Brain microvascular endothelial cell (primary cell): ENCODE measurements around the gene SLCO3A1.
"Not testable (repeated sequence)": the region's sequence is repeated elsewhere in the genome, so short reads cannot be mapped to it uniquely, and the experiment has no call there.

ENCODE experiments used
- DNase-seq: peaks from one replicate; pipeline ENCODE4 v3.0.0-alpha.2; 2020
- H3K27ac ChIP-seq: fragments of 250-450 bp; sonication (Bioruptor Pico); 2 replicates; pipeline ENCODE4 v1.5.1; 2020; ENCODE audit warnings: mild to moderate bottlenecking, moderate library complexity
- H3K27me3 ChIP-seq: fragments of 250-450 bp; sonication (Bioruptor Pico); replicated peaks from 2 replicates; pipeline ENCODE4 v1.5.1; 2020; ENCODE audit warnings: mild to moderate bottlenecking
- H3K36me3 ChIP-seq: fragments of 250-450 bp; sonication (Bioruptor Pico); replicated peaks from 2 replicates; pipeline ENCODE4 v1.5.1; 2020; ENCODE audit warnings: mild to moderate bottlenecking
- H3K4me3 ChIP-seq: 2 replicates; pipeline ENCODE4 v1.5.1; 2011; ENCODE audit warnings: low read depth, mild to moderate bottlenecking, control low read depth, low read length, moderate library complexity
- CTCF ChIP-seq: IDR thresholded peaks from 2 replicates; pipeline ENCODE4 v1.5.1; 2011; ENCODE audit warnings: low read depth, mild to moderate bottlenecking, moderate library complexity, low read length, control low read depth, inconsistent platforms; ENCODE audit errors: missing control alignments
- in situ Hi-C: cut with HindIII; loops from 2 replicates; pipeline ENCODE4 v1.10.0; 2017; ENCODE audit warnings: low sequenced_read_pairs, low pct_ligation_motif_present

The SLCO3A1 gene

GRCh38 chr15:92062505-92062904, 209.0 kb downstream of the SLCO3A1 start:
- Histone ChIP-seq H3K36me3 (no peaks in the 10 kb centered on the region), H3K27me3 (no peaks in the 10 kb centered on the region), H3K27ac (no peak overlapping the region), H3K4me3 (no peak overlapping the region)
- in situ Hi-C loops: no loop called here
- no peak for TF ChIP-seq CTCF
- DNase-seq: no peak

- no peak overlapping the region for H3K4me3 ChIP-seq
- no peak for DNase-seq
- no peaks in the 10 kb centered on the region for H3K27me3 ChIP-seq
- no peak for TF ChIP-seq CTCF
- H3K27ac ChIP-seq: no peak overlapping the region
- in situ Hi-C loops: no loop called here
- no peaks in the 10 kb centered on the region for H3K36me3 ChIP-seq
Observed at GRCh38 chr15:92068121-92068520, 214.6 kb downstream of the SLCO3A1 start.

- TF ChIP-seq CTCF: no peak
- peak; percentile 74 for DNase-seq
- H3K27ac ChIP-seq: peak overlapping the region; percentile 7
- H3K4me3 ChIP-seq: peak overlapping the region; percentile 24
- in situ Hi-C loops: no loop called here
- H3K36me3 ChIP-seq: no peaks in the 10 kb centered on the region
- no peaks in the 10 kb centered on the region for H3K27me3 ChIP-seq
Observed at GRCh38 chr15:92069308-92070250, 216.1 kb downstream of the SLCO3A1 start.

GRCh38 chr15:92070251-92070650, 216.7 kb downstream of the SLCO3A1 start:
- DNase-seq, H3K4me3 ChIP-seq, H3K27me3 ChIP-seq, H3K36me3 ChIP-seq, in situ Hi-C loops, H3K27ac ChIP-seq: not testable (repeated sequence)

- TF ChIP-seq CTCF: no peak
- in situ Hi-C loops: no loop called here
- no peak for DNase-seq
- no peak overlapping the region for H3K4me3 ChIP-seq
- no peaks in the 10 kb centered on the region for H3K27me3 ChIP-seq
- no peak overlapping the region for H3K27ac ChIP-seq
- no peaks in the 10 kb centered on the region for H3K36me3 ChIP-seq
Observed at GRCh38 chr15:92071045-92071634, 217.6 kb downstream of the SLCO3A1 start.

GRCh38 chr15:92073044-92073785, 219.7 kb downstream of the SLCO3A1 start:
- H3K27me3 ChIP-seq: no peaks in the 10 kb centered on the region
- no peak for DNase-seq
- TF ChIP-seq CTCF: no peak
- in situ Hi-C loops: no loop called here
- no peak overlapping the region for H3K4me3 ChIP-seq
- no peak overlapping the region for H3K27ac ChIP-seq
- H3K36me3 ChIP-seq: no peaks in the 10 kb centered on the region
